LNCaP clone FGC (cell line): ENCODE data around the gene SNRNP27.

Experiments used
- DNase-seq: peaks from one replicate; pipeline ENCODE4 v3.0.0-alpha.2; 2011; ENCODE audit warnings: low read depth
- H3K4me3 ChIP-seq: 2 replicates; pipeline ENCODE4 v1.5.1; 2011; ENCODE audit warnings: mild to moderate bottlenecking, low read depth, low read length, control low read depth
- TF ChIP-seq, protein P1 (sequence below): IDR thresholded peaks from 2 replicates; pipeline ENCODE4 v1.5.1; 2012; ENCODE audit warnings: mild to moderate bottlenecking; ENCODE audit not compliant: control insufficient read depth, insufficient read depth; ENCODE audit errors: extremely low read depth

Gene SNRNP27

DNA sequence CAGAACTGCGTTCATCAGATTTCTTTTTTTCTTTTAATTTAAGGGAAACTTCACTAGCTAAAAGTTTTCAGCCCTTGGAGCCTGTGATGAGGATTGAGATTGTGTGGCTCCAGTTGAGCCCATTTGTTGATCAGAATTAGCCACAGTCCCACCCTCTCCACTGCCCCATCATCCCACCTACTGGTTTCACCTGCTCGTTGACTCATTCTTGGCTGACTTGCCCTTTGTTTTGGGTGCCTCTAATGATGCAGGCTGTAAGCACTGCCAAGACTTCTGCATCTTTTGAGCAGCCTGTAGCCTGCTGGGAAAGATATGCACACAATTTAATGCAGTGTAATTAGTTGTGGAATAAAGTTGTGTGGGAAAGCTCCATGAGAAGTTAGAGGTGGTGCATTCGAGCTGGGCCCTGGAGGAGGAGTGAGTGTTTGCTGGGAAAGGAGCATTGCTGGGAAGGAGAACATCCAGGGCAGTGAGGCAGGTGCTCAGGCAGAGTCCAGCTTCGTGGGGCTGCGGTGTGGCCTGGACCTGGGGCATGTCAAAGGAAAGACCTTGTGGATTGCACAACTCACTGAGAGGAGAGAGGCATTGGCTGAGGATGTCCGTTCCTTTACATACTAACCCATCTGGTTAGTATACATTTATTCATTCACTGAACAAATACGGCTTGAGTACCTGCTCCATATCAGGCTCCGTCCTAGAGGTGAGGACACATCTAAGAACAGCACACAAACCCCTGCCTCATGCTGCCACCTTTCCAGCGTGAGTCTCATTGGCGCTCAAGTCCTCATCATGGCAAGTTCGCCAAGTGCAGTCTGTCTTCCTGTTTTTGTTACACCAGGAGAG, 49.5 kb downstream of the SNRNP27 start:
- TF ChIP-seq, protein P1, sequence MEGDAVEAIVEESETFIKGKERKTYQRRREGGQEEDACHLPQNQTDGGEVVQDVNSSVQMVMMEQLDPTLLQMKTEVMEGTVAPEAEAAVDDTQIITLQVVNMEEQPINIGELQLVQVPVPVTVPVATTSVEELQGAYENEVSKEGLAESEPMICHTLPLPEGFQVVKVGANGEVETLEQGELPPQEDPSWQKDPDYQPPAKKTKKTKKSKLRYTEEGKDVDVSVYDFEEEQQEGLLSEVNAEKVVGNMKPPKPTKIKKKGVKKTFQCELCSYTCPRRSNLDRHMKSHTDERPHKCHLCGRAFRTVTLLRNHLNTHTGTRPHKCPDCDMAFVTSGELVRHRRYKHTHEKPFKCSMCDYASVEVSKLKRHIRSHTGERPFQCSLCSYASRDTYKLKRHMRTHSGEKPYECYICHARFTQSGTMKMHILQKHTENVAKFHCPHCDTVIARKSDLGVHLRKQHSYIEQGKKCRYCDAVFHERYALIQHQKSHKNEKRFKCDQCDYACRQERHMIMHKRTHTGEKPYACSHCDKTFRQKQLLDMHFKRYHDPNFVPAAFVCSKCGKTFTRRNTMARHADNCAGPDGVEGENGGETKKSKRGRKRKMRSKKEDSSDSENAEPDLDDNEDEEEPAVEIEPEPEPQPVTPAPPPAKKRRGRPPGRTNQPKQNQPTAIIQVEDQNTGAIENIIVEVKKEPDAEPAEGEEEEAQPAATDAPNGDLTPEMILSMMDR, result no peak
- no peak for DNase-seq
- H3K4me3 ChIP-seq, result no peak overlapping the region

DNA sequence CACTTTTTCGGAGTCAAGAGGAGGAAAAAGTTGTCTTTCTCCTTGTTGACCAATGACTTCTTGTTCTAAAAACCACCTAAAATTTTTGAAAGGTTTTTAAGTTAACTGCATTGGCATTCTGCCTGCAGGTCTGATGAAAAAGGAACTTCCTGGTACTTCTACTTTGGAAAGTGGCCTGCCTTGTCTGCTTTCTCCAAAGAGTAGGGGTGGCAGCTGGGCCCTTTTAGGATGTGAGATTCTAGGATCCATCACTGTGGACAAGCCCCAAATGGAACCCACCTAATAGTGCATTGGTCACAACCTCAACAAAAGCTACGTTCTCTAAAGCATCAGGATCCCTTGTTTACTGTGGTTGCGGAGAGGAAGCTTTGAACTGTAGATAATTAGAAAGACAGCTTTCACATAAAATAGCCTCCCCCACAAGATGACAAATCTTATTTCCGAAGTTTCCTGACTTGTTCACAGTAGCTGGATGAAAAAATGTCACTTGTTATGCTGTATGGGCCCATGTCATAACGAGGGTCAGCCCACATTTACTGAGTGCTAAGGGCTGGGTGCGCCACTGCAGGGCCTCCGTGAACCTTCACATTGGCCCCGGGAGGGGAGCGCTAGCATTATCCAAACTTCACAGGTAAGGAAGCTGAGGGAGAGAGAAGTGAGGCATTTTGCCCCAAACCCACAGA, 50.2 kb downstream of the SNRNP27 start:
- TF ChIP-seq, protein P1, result no peak
- DNase-seq, result no peak

DNA sequence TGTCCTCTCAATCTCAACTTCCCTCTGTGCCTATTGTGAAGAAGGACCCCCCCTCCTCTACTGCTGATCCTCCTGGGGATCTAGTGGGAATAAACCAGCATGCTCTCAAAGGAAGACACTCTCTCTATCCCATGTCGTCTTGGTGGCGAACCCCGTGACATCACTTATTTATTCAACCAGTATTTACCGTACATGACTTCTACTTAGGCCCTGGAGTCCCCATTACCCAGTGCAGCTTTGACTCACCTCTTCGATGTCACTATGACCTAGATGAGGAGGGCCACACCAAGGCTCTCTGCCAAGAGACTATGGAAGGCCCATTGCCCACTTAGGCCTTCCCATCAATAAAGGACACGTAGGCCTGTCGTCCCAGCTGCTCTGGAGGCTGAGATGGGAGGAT, 51.0 kb downstream of the SNRNP27 start:
- TF ChIP-seq, protein P1, result no peak
- DNase-seq, result no peak
- H3K4me3 ChIP-seq, result no peak overlapping the region

More for the DNA sequence above, 50.2 kb downstream of the SNRNP27 start:
- no peak overlapping the region for H3K4me3 ChIP-seq

DNA sequence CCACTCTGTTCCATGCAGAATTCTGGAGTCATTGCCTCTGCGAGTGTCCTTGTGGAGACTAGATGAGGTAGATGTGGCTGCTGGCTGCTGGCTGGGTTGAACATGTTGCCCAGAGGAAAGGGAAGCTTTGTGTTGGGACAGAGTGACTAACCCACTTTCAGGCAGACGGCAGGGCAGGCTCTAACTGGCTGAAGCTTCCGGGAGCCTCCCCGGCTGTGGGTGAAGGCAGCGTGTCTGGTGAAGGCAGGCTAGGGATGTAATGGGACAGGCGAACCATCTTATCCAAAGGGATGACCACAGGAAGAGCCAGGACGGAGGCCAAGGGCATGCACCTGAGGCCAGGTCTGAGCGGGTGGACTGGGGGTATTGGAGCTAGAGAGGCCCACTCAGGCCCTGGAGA, 51.7 kb downstream of the SNRNP27 start:
- H3K4me3 ChIP-seq, result no peak overlapping the region
- DNase-seq, result no peak
- TF ChIP-seq, protein P1, result no peak

DNA sequence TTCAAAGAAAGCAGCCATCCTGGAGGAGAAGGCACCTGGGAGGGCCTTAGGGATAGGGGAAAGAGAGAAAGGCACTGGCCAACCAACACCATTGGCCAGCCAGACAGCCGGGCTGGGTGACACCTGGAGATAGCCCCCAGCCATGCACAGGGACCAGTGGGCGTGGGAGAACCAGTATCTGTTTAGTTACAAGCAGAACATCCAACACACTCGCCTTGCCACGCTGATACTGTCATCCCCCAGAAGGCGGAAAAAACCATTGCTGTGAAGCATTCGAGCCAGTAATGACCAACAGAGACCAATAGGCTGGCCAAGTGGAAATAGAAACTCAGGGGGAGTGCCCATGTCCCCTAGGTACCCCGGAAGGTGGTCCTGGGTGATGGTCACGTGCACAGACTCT, 52.2 kb downstream of the SNRNP27 start:
- H3K4me3 ChIP-seq, result no peak overlapping the region
- TF ChIP-seq, protein P1, result no peak
- no peak for DNase-seq

DNA sequence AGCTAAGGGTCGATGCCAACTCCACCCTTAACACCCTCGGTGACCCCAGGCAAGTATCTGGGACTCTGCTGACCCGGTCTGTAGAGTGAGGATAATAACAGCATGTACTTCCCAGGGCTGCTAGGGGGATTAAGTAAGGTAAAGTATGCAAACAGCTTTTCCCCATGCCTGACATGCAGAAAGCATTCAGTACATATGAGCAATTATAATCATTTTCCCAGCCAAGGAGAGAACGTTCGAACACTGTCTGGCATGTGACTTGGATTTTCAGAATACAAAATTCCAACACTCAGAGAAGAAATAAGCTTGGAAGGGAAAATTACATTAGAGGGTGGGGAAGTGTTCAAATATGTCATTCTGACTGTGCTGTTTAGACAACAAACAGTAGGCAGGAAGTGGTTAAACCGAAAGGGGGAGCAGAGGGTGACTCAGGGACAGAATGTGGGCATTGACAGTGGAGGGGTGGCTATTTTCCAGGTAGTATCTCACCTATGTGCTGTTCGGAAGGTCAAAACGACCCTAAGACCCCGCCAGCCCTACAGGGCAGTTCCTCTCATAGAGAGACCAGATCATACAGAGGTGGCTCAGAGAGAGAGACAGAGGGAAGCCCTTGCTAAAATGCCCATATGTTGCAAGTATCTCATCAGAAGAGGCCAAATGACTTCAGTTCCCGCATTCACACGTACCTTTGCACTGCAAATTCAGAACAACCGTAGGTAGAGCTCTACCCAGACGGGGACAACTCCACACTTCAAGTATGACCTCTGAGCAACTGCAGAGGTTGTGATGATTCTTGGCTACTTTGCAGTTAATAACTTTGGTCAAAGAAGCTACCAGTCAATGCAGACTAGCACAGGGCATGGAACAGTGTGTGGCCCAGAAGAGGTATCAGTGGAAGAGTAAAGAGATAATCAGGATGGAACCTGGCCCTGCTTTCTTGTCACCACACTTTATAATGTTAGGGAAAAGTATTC, 52.9 kb downstream of the SNRNP27 start:
- H3K4me3 ChIP-seq, result no peak overlapping the region
- TF ChIP-seq, protein P1, result no peak
- no peak for DNase-seq
